Stimulated activated CD8-positive, alpha-beta memory T cell treated with anti-CD3 and anti-CD28 coated beads, Interleukin-7, amount 100 ng/mL, for 1 hour (primary cell): ENCODE data around the gene CDC42BPA.
"Not testable (repeated sequence)": the region's sequence is repeated elsewhere in the genome, so short reads cannot be mapped to it uniquely, and the experiment has no call there.

ENCODE experiments used
- DNase-seq, 2 donors: peaks; one replicate each; pipeline ENCODE4 v3.0.0-alpha.2; 2020; ENCODE audit warnings: low read depth in 2 of 2

Gene CDC42BPA

GRCh38 chr1:227308367-227309336 is 9.6 kb downstream of the CDC42BPA start:
- no peak for DNase-seq

GRCh38 chr1:227306689-227307088 is 11.6 kb downstream of the CDC42BPA start:
- DNase-seq, result no peak

GRCh38 chr1:227305894-227306626 is 12.2 kb downstream of the CDC42BPA start:
- DNase-seq, result no peak

GRCh38 chr1:227304665-227305064 is 13.6 kb downstream of the CDC42BPA start:
- DNase-seq, result no peak

- DNase-seq, result no peak
Measured at GRCh38 chr1:227303662-227304061, 14.6 kb downstream of the CDC42BPA start.

GRCh38 chr1:227300682-227301081 is 17.6 kb downstream of the CDC42BPA start:
- no peak for DNase-seq

GRCh38 chr1:227299688-227300087 is 18.6 kb downstream of the CDC42BPA start:
- no peak for DNase-seq

GRCh38 chr1:227299241-227299627 is 19.1 kb downstream of the CDC42BPA start:
- no peak for DNase-seq

GRCh38 chr1:227298512-227299240 is 19.6 kb downstream of the CDC42BPA start:
- no peak for DNase-seq

GRCh38 chr1:227297073-227297793 is 21.1 kb downstream of the CDC42BPA start:
- no peak for DNase-seq

GRCh38 chr1:227295609-227296008 is 22.7 kb downstream of the CDC42BPA start:
- DNase-seq, result no peak

- no peak for DNase-seq
Measured at GRCh38 chr1:227285745-227286144, 32.5 kb downstream of the CDC42BPA start.

- no peak for DNase-seq
Measured at GRCh38 chr1:227281371-227281770, 36.9 kb downstream of the CDC42BPA start.

- DNase-seq, result no peak
Measured at GRCh38 chr1:227280836-227281235, 37.5 kb downstream of the CDC42BPA start.

GRCh38 chr1:227276156-227276693 is 42.1 kb downstream of the CDC42BPA start:
- not testable (repeated sequence) for DNase-seq

- no peak for DNase-seq
Measured at GRCh38 chr1:227273557-227273956, 44.7 kb downstream of the CDC42BPA start.

- no peak for DNase-seq
Measured at GRCh38 chr1:227272428-227272827, 45.9 kb downstream of the CDC42BPA start.

GRCh38 chr1:227270554-227270953 is 47.7 kb downstream of the CDC42BPA start:
- no peak for DNase-seq

GRCh38 chr1:227268943-227269342 is 49.3 kb downstream of the CDC42BPA start:
- no peak for DNase-seq

GRCh38 chr1:227265891-227266290 is 52.4 kb downstream of the CDC42BPA start:
- DNase-seq, result no peak

GRCh38 chr1:227263869-227264268 is 54.4 kb downstream of the CDC42BPA start:
- DNase-seq, result no peak
